K562 (cell line): ENCODE results near the gene CCNQ. TPM values are rescaled to one million over a fixed set of nuclear protein-coding genes. Genes with fewer than 3 reads are reported as not detected.

Source experiments
- ATAC-seq: fragments of 200-7000 bp; cut with Tn5 transposase; 3 replicates; pipeline ENCODE4 v1.9.1; 2020; ENCODE audit warnings: moderate library complexity
- BruUV-seq: library from RNA; stranded (reverse); fragments of 400-500 nt; replicated peaks from 2 replicates; lab custom pipeline; 2021; lab: Mats Ljungman, UMichigan
- CTCF ChIA-PET: fragments of 300-600 bp; formaldehyde crosslinking; extraction: SDS; loops from one replicate; lab custom pipeline; 2021; ENCODE audit warnings: low intra/inter-chr PET ratio; lab: Yijun Ruan, JAX
- POLR2A ChIA-PET: fragments of 300-600, 350-650 bp; sonication (Branson Sonifier 250); formaldehyde crosslinking; extraction: SDS; loops from one replicate; lab custom pipeline; 2021; ENCODE audit warnings: antibody characterized with exemption, inconsistent platforms; lab: Yijun Ruan, JAX
- DNase-seq, 4 experiments: peaks; one replicate each; pipeline versions ENCODE4 v3.0.0 to v3.0.0-alpha.2; 2011 to 2018; ENCODE audit warnings: low spot score in 3 of 4, mixed read lengths in 3 of 4; ENCODE audit errors: extremely low read depth in 1 of 4
- FAIRE-seq: peaks from 2 replicates; lab custom pipeline; 2011; peaks lifted over from hg19 to GRCh38; lab: Jason Lieb, UNC
- H2AFZ ChIP-seq: 2 replicates; pipeline ENCODE4 v1.6.0; 2011; ENCODE audit warnings: low read depth, low read length, control low read depth, inconsistent platforms
- H3K27ac ChIP-seq: fragments of 200-600 bp; 3 replicates; pipeline ENCODE4 v1.8.0; 2011; ENCODE audit warnings: low read depth, mild to moderate bottlenecking, control low read depth, inconsistent platforms, low read length, moderate library complexity, mixed read lengths; ENCODE audit errors: extremely low read depth
- H3K27me3 ChIP-seq, 2 experiments: fragments of 300-600 bp in 1 of 2; 2 replicates in 1 of 2; 3 replicates in 1 of 2; pipeline versions ENCODE4 v1.6.0 to v1.8.0; 2011; ENCODE audit warnings: inconsistent platforms in 2 of 2, low read length in 2 of 2, mild to moderate bottlenecking in 1 of 2, mixed read lengths in 1 of 2, moderate library complexity in 1 of 2; ENCODE audit not compliant: control insufficient read depth in 2 of 2, insufficient read depth in 2 of 2
- H3K36me3 ChIP-seq: fragments of 300-600 bp; 3 replicates; pipeline ENCODE4 v1.8.0; 2011; ENCODE audit warnings: mild to moderate bottlenecking, low read length, inconsistent platforms; ENCODE audit not compliant: control insufficient read depth, insufficient read depth
- H3K4me1 ChIP-seq, 2 experiments: fragments of 200-600 bp in 1 of 2; replicated peaks in 1 of 2; 2 replicates in 1 of 2; 3 replicates in 1 of 2; pipeline versions ENCODE4 v1.5.1 to v1.8.0; 2011; ENCODE audit warnings: inconsistent platforms in 2 of 2, low read length in 2 of 2, mild to moderate bottlenecking in 1 of 2, mixed read lengths in 1 of 2, moderate library complexity in 1 of 2; ENCODE audit not compliant: control insufficient read depth in 2 of 2, insufficient read depth in 2 of 2
- H3K4me2 ChIP-seq: 2 replicates; pipeline ENCODE4 v1.6.1; 2011; ENCODE audit warnings: low read length, control low read depth, inconsistent platforms, mixed read lengths; ENCODE audit not compliant: insufficient read depth
- H3K4me3 ChIP-seq: fragments of 200-600 bp; sonication (generic), shearing (Covaris generic); 2 replicates; pipeline ENCODE4 v1.5.1; 2016; ENCODE audit warnings: control low read depth, inconsistent platforms
- H3K79me2 ChIP-seq: fragments of 200-600 bp; 3 replicates; pipeline ENCODE4 v1.8.0; 2011; ENCODE audit warnings: low read length, inconsistent platforms; ENCODE audit not compliant: control insufficient read depth, insufficient read depth
- H3K9ac ChIP-seq, 2 experiments: 2 replicates each; pipeline versions ENCODE4 v1.6.0 to v1.6.1; 2011; ENCODE audit warnings: low read depth in 2 of 2, low read length in 2 of 2, control low read depth in 1 of 2, inconsistent platforms in 1 of 2, mild to moderate bottlenecking in 1 of 2, mixed read lengths in 1 of 2; ENCODE audit not compliant: insufficient read depth in 1 of 2
- H3K9me1 ChIP-seq: one replicate; pipeline ENCODE4 v1.6.0; 2011; ENCODE audit warnings: inconsistent platforms, mild to moderate bottlenecking, low read length, moderate library complexity; ENCODE audit not compliant: control insufficient read depth, insufficient read depth
- H3K9me3 ChIP-seq: replicated peaks from 2 replicates; pipeline ENCODE4 v1.5.1; 2011; ENCODE audit warnings: low read depth, low read length, inconsistent platforms; ENCODE audit not compliant: control insufficient read depth, insufficient read depth
- H4K20me1 ChIP-seq: replicated peaks from 2 replicates; pipeline ENCODE4 v1.6.1; 2011; ENCODE audit warnings: low read length, inconsistent platforms, mixed read lengths; ENCODE audit not compliant: control insufficient read depth, insufficient read depth
- BRF1 ChIP-seq: IDR thresholded peaks from 3 replicates; pipeline ENCODE4 v1.6.1; 2011; ENCODE audit warnings: borderline replicate concordance, mild to moderate bottlenecking; ENCODE audit not compliant: insufficient read length; ENCODE audit errors: extremely low read depth
- C11orf30 ChIP-seq: fragments of 450-650 bp; IDR thresholded peaks from 2 replicates; pipeline ENCODE4 v1.6.1; 2016; ENCODE audit warnings: low read depth, mild to moderate bottlenecking
- HOXB6 ChIP-seq: fragments of 250-450 bp; sonication (Bioruptor Pico); IDR thresholded peaks from 2 replicates; pipeline ENCODE4 v1.5.1; 2022; ENCODE audit warnings: mild to moderate bottlenecking, borderline replicate concordance
- KAT2B ChIP-seq: IDR thresholded peaks from one replicate; pipeline ENCODE4 v1.6.1; 2012; ENCODE audit warnings: low read depth, mild to moderate bottlenecking, control low read depth, inconsistent platforms, low read length, moderate library complexity
- NFE2 ChIP-seq: IDR thresholded peaks from 2 replicates; pipeline ENCODE4 v1.6.1; 2014; ENCODE audit warnings: antibody characterized with exemption, low read depth
- SNIP1 ChIP-seq: fragments of 450-650 bp; IDR thresholded peaks from 2 replicates; pipeline ENCODE4 v1.7.1; 2017; ENCODE audit warnings: low read depth, mild to moderate bottlenecking
- U2AF2 ChIP-seq: fragments of 200-400 bp; formaldehyde crosslinking; optimal IDR thresholded peaks from 2 replicates; pipeline ENCODE3; 2017; ENCODE audit warnings: low read depth, mild to moderate bottlenecking, low read length
- ZNF124 ChIP-seq: sonication (generic); formaldehyde crosslinking; IDR thresholded peaks from 2 replicates; pipeline ENCODE4 v1.8.1; 2022; ENCODE audit warnings: missing genetic modification reagents
- ZNF324 ChIP-seq: fragments of 250-450 bp; sonication (Bioruptor Pico); IDR thresholded peaks from 2 replicates; pipeline ENCODE4 v1.4.0; 2020; ENCODE audit warnings: mild to moderate bottlenecking
- WGBS: fragments of 100-300 bp; shearing (Covaris generic); methylation state at CpG from one replicate; pipeline ENCODE4 v1.1.6; 2016; ENCODE audit warnings: low coverage, mixed read lengths; ENCODE audit not compliant: insufficient coverage; ENCODE audit errors: missing lambda C conversion rate; 5-methylcytosine and 5-hydroxymethylcytosine counted together
- in situ Hi-C: fragments of 300-500 bp; cut with MboI; formaldehyde crosslinking; loops from 4 replicates; pipeline ENCODE4 v1.15.0; 2018; ENCODE audit warnings: inconsistent platforms, mixed read lengths
- intact Hi-C: fragments of 100-400 bp; cut with micrococcal nuclease; formaldehyde crosslinking; loops from 2 replicates; pipeline ENCODE4 v1.14.2; 2022
- polyA plus RNA-seq, 8 experiments: library from polyadenylated mRNA; depleted of rRNA in 4 of 8; stranded (reverse) in 5 of 8; unstranded in 3 of 8; fragments of >200 nt; fragmentation: Nextera tagmentation in 2 of 8; fragmentation: Illumina TruSeq in 1 of 8; extraction: Ambion mirVana in 2 of 8; extraction: Trizol in 1 of 8; gene quantifications; 2 replicates each; pipeline versions ENCODE4 v1.2.1 to v1.2.3, GENCODE V29; 2011 to 2014; ENCODE audit warnings: inconsistent platforms in 1 of 8, missing spikeins in 1 of 8
- total RNA-seq, 7 experiments: library from RNA; depleted of rRNA in 6 of 7; stranded (reverse); fragments of >200 nt in 6 of 7; fragmentation: Illumina TruSeq in 2 of 7; extraction: Trizol in 2 of 7; gene quantifications; 2 replicates each; pipeline versions ENCODE4 v1.2.1 to v1.2.3, GENCODE V29; 2011 to 2021; ENCODE audit warnings: low replicate concordance in 1 of 7
- TF ChIP-seq, protein P1 (sequence below): fragments of 250-450 bp; sonication (Bioruptor Pico); IDR thresholded peaks from 2 replicates; pipeline ENCODE4 v1.4.0; 2020; ENCODE audit warnings: borderline replicate concordance
- TF ChIP-seq, protein P2 (sequence below): fragments of 450-650 bp; IDR thresholded peaks from 2 replicates; pipeline ENCODE4 v1.6.1; 2016; ENCODE audit warnings: borderline replicate concordance
- TF ChIP-seq, protein P3 (sequence below): conservative IDR thresholded peaks from 2 replicates; pipeline ENCODE4 v1.6.1; 2011; ENCODE audit warnings: low read depth, mild to moderate bottlenecking, low read length; ENCODE audit not compliant: control insufficient read depth

Gene CCNQ
- total and polyA plus RNA-seq, 9 of the 15 experiments (the other 6 are each of a cell fraction or from before 2014, with no cell fraction given), result 0.92 to 53.8 (median 25.3) TPM

DNA sequence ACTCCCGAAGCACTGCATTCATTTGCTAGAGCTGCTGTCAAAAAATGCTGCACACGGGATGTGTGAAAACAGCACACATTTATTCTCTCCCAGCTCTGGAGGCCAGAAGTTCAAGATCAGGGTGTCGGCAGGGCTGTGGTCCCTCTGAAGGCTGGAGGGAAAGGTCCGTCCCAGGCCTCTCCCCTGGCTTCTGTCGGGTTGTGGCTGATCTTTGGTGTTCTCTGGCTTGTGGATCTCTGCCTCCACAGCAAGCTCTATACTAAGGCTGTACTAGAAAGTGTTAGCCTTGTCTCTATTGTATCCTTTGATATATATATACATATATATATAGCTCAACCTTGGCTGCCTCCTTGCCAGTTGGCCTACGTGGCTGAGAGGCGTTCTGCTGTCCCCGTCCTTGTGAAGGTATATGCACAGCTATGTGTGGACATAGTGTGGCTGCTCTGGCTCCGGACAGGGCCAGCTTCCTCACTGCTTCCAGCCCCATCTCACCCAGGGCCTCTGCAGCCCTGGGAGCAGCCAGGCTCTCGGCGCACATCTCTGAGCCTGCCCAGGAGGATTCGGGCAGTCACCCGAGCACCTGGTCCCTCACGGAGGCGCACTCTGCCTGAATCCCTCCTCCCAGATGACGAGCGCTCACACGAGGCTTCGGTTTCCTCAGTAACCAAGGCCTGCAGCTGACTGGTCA lies 33.1 kb upstream of the CCNQ start:
- no peak for ATAC-seq
- Histone ChIP-seq H3K4me3 (no peak overlapping the region), H3K9me3 (no peaks in the 10 kb centered on the region), H2AFZ (no peak overlapping the region), H3K27ac (no peak overlapping the region), H3K79me2 (no peaks in the 10 kb centered on the region), H4K20me1 (no peaks in the 10 kb centered on the region), H3K36me3 (no peaks in the 10 kb centered on the region), H3K9ac (no peak overlapping the region), H3K9me1 (no peaks in the 10 kb centered on the region), H3K27me3 (peaks cover 11 to 85% of the 10 kb centered on the region in 2 experiments; a peak in 4 of 5 replicates), H3K4me2 (no peak overlapping the region), H3K4me1 (peaks cover 0 to 14% of the 10 kb centered on the region in 2 experiments; a peak in 2 of 5 replicates)
- BruUV-seq, result no TSS peak
- POLR2A ChIA-PET, result interaction anchor here (0.5 to 0.9 kb wide), 3 partner anchors 16 to 91 kb away, joined by 3 read pairs; no protein-coding TSS in a partner anchor
- FAIRE-seq, result no peak
- no peak for DNase-seq
- in situ Hi-C loops (no loop called here), intact Hi-C loops (no loop called here)
- WGBS, result 4% methylated on average over 17 of the region's 19 CpGs
- CTCF ChIA-PET, result no interaction called here
- TF ChIP-seq HOXB6 (CRISPR knock-in tag) (no peak), KAT2B (no peak), ZNF324 (CRISPR knock-in tag) (no peak), U2AF2 (no peak), BRF1 (no peak), NFE2 (no peak), SNIP1 (no peak), ZNF124 (CRISPR knock-in tag) (no peak), C11orf30 (no peak)
- TF ChIP-seq, protein P1, sequence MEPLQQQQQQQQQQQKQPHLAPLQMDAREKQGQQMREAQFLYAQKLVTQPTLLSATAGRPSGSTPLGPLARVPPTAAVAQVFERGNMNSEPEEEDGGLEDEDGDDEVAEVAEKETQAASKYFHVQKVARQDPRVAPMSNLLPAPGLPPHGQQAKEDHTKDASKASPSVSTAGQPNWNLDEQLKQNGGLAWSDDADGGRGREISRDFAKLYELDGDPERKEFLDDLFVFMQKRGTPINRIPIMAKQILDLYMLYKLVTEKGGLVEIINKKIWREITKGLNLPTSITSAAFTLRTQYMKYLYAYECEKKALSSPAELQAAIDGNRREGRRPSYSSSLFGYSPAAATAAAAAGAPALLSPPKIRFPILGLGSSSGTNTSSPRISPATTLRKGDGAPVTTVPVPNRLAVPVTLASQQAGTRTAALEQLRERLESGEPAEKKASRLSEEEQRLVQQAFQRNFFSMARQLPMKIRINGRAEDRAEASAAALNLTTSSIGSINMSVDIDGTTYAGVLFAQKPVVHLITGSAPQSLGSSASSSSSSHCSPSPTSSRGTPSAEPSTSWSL (CRISPR knock-in tag), result no peak
- TF ChIP-seq, protein P2, sequence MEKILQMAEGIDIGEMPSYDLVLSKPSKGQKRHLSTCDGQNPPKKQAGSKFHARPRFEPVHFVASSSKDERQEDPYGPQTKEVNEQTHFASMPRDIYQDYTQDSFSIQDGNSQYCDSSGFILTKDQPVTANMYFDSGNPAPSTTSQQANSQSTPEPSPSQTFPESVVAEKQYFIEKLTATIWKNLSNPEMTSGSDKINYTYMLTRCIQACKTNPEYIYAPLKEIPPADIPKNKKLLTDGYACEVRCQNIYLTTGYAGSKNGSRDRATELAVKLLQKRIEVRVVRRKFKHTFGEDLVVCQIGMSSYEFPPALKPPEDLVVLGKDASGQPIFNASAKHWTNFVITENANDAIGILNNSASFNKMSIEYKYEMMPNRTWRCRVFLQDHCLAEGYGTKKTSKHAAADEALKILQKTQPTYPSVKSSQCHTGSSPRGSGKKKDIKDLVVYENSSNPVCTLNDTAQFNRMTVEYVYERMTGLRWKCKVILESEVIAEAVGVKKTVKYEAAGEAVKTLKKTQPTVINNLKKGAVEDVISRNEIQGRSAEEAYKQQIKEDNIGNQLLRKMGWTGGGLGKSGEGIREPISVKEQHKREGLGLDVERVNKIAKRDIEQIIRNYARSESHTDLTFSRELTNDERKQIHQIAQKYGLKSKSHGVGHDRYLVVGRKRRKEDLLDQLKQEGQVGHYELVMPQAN, result no peak
- TF ChIP-seq, protein P3, sequence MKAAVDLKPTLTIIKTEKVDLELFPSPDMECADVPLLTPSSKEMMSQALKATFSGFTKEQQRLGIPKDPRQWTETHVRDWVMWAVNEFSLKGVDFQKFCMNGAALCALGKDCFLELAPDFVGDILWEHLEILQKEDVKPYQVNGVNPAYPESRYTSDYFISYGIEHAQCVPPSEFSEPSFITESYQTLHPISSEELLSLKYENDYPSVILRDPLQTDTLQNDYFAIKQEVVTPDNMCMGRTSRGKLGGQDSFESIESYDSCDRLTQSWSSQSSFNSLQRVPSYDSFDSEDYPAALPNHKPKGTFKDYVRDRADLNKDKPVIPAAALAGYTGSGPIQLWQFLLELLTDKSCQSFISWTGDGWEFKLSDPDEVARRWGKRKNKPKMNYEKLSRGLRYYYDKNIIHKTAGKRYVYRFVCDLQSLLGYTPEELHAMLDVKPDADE, result no peak
